Measurements from ENCODE around the gene IQUB.

- TF ChIP-seq CTCF (IDR thresholded peaks at IDR 0.05) (no peak), POLR2A (IDR thresholded peaks at IDR 0.05) (no peak)
Observed at GRCh38 chr7:123498031-123498430, 36.4 kb downstream of the IQUB start.

All from thyroid gland (tissue), 4 donors.